HepG2 (cell line): ENCODE measurements around the gene NUDT9. TPM values are rescaled to one million over a fixed set of nuclear protein-coding genes. Genes with fewer than 3 reads are reported as not detected.

Experiments used
- ARID3A ChIP-seq: IDR thresholded peaks from 2 replicates; pipeline ENCODE4 v1.6.1; 2012; ENCODE audit warnings: low read depth, low read length, improper control_type of control experiment
- CTCF ChIP-seq: sonication (generic); formaldehyde crosslinking; IDR thresholded peaks from 2 replicates; pipeline ENCODE4 v1.5.0; 2020; ENCODE audit warnings: mild to moderate bottlenecking, missing genetic modification reagents, moderate library complexity
- ELF3 ChIP-seq: IDR thresholded peaks from 2 replicates; pipeline ENCODE4 v1.6.1; 2016; ENCODE audit warnings: missing genetic modification reagents, missing compliant biosample characterization
- HNF1A ChIP-seq, 2 experiments: sonication (generic) in 1 of 2; formaldehyde crosslinking in 1 of 2; IDR thresholded peaks; 2 replicates each; pipeline versions ENCODE4 v1.4.0 to v1.6.1; 2016 to 2020; ENCODE audit warnings: borderline replicate concordance in 1 of 2, low read depth in 1 of 2, mild to moderate bottlenecking in 1 of 2, missing genetic modification reagents in 1 of 2
- HOXA5 ChIP-seq: sonication (generic); formaldehyde crosslinking; IDR thresholded peaks from 2 replicates; pipeline ENCODE4 v1.4.0; 2020; ENCODE audit warnings: missing genetic modification reagents
- KDM5A ChIP-seq: fragments of 200-600 bp; sonication (generic); IDR thresholded peaks from 2 replicates; pipeline ENCODE4 v1.7.0; 2018; ENCODE audit warnings: antibody characterized with exemption, mild to moderate bottlenecking, low read length, borderline replicate concordance
- MYC ChIP-seq: sonication (generic); formaldehyde crosslinking; IDR thresholded peaks from 2 replicates; pipeline ENCODE4 v1.9.0; 2021; ENCODE audit warnings: missing genetic modification reagents, borderline replicate concordance
- ZBTB42 ChIP-seq: sonication (generic); formaldehyde crosslinking; IDR thresholded peaks from 2 replicates; pipeline ENCODE4 v1.5.0; 2020; ENCODE audit warnings: mild to moderate bottlenecking, missing genetic modification reagents
- ZNF44 ChIP-seq: sonication (generic); formaldehyde crosslinking; IDR thresholded peaks from 2 replicates; pipeline ENCODE4 v1.5.1; 2020; ENCODE audit warnings: mild to moderate bottlenecking, missing genetic modification reagents
- ZNF496 ChIP-seq: sonication (generic); formaldehyde crosslinking; IDR thresholded peaks from 2 replicates; pipeline ENCODE4 v1.8.1; 2023; ENCODE audit warnings: mild to moderate bottlenecking, moderate library complexity, missing genetic modification reagents; ENCODE audit not compliant: insufficient replicate concordance
- ZNF766 ChIP-seq: sonication (generic); formaldehyde crosslinking; IDR thresholded peaks from 2 replicates; pipeline ENCODE4 v1.5.0; 2020; ENCODE audit warnings: missing genetic modification reagents, borderline replicate concordance
- ZSCAN31 ChIP-seq: sonication (generic); formaldehyde crosslinking; IDR thresholded peaks from 2 replicates; pipeline ENCODE4 v1.5.0; 2020; ENCODE audit warnings: low read depth, mild to moderate bottlenecking, missing genetic modification reagents
- polyA plus RNA-seq, 8 experiments: library from polyadenylated mRNA; depleted of rRNA in 3 of 8; stranded (reverse) in 7 of 8; unstranded in 1 of 8; fragments of >200 nt; fragmentation: Illumina TruSeq in 4 of 8; extraction: Trizol in 4 of 8; gene quantifications; 2 replicates each; pipeline versions ENCODE4 v1.2.1 to v1.2.3, GENCODE V29; 2011 to 2016; ENCODE audit warnings: low read depth in 4 of 8, missing spikeins in 1 of 8, mixed read lengths in 1 of 8; ENCODE audit not compliant: insufficient read depth in 1 of 8
- total RNA-seq, 5 experiments: library from RNA; depleted of rRNA; stranded (reverse); fragments of >200 nt; fragmentation: Illumina TruSeq; extraction: Trizol; gene quantifications; 2 replicates each; pipeline ENCODE4 v1.2.3, GENCODE V29; 2016; ENCODE audit warnings: low read depth in 1 of 5
- TF ChIP-seq, protein P1 (sequence below): sonication (generic); formaldehyde crosslinking; IDR thresholded peaks from 2 replicates; pipeline ENCODE4 v1.5.1; 2020; ENCODE audit warnings: mild to moderate bottlenecking, missing genetic modification reagents
- TF ChIP-seq, protein P2 (sequence below): IDR thresholded peaks from 2 replicates; pipeline ENCODE4 v1.6.1; 2016; ENCODE audit warnings: control low read depth

Gene NUDT9
- total and polyA plus RNA-seq, 2 of the 13 experiments (the other 11 are each of a cell fraction or from before 2014, with no cell fraction given) = 10.4 to 12.3 TPM

- TF ChIP-seq, protein P1, sequence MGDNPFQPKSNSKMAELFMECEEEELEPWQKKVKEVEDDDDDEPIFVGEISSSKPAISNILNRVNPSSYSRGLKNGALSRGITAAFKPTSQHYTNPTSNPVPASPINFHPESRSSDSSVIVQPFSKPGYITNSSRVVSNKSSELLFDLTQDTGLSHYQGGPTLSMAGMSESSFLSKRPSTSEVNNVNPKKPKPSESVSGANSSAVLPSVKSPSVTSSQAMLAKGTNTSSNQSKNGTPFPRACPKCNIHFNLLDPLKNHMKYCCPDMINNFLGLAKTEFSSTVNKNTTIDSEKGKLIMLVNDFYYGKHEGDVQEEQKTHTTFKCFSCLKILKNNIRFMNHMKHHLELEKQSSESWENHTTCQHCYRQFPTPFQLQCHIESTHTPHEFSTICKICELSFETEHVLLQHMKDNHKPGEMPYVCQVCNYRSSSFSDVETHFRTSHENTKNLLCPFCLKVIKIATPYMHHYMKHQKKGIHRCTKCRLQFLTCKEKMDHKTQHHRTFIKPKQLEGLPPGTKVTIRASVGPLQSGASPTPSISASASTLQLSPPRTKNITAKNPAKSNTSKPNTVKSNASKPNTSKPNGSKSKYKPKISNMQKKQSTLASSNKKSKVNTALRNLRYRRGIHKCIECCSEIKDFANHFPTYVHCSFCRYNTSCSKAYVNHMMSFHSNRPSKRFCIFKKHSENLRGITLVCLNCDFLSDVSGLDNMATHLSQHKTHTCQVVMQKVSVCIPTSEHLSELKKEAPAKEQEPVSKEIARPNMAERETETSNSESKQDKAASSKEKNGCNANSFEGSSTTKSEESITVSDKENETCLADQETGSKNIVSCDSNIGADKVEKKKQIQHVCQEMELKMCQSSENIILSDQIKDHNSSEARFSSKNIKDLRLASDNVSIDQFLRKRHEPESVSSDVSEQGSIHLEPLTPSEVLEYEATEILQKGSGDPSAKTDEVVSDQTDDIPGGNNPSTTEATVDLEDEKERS = no peak; the same call in 1 of the 2 replicates
- no peak for TF ChIP-seq ZSCAN31 (CRISPR knock-in tag)
- no peak for TF ChIP-seq ZBTB42
- TF ChIP-seq HNF1A (IDR thresholded peaks at IDR 0.05; ENCODE audit: low read depth) = 0 out of 2 replicates have a peak, but pooled peaks have one; percentile 38
- TF ChIP-seq HNF1A (CRISPR knock-in tag; IDR thresholded peaks at IDR 0.05; ENCODE audit: borderline replicate concordance) = peak; percentile 50; the same call in 1 of the 2 replicates
- no peak for TF ChIP-seq KDM5A
- TF ChIP-seq ZNF766 = no peak
- no peak for TF ChIP-seq CTCF (CRISPR knock-in tag)
- TF ChIP-seq, protein P2, sequence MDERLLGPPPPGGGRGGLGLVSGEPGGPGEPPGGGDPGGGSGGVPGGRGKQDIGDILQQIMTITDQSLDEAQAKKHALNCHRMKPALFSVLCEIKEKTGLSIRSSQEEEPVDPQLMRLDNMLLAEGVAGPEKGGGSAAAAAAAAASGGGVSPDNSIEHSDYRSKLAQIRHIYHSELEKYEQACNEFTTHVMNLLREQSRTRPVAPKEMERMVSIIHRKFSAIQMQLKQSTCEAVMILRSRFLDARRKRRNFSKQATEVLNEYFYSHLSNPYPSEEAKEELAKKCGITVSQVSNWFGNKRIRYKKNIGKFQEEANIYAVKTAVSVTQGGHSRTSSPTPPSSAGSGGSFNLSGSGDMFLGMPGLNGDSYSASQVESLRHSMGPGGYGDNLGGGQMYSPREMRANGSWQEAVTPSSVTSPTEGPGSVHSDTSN = no peak
- no peak for TF ChIP-seq ZNF44 (CRISPR knock-in tag)
- peak; percentile 52; the same call in 1 of the 2 replicates for TF ChIP-seq ARID3A
- TF ChIP-seq ZNF496 (CRISPR knock-in tag) = no peak
- 0 out of 2 replicates have a peak, but pooled peaks have one; percentile 34 for TF ChIP-seq HOXA5 (CRISPR knock-in tag)
- peak; percentile 55; the same call in 1 of the 2 replicates for TF ChIP-seq ELF3 (CRISPR knock-in tag)
- TF ChIP-seq MYC (CRISPR knock-in tag) = no peak
Measured at GRCh38 chr4:87419578-87420249, 2.7 kb upstream of the NUDT9 start (continued).
